ENCODE results near the gene IL6ST. TPM values are rescaled to one million over a fixed set of nuclear protein-coding genes. Genes with fewer than 3 reads are reported as not detected.

IL6ST gene
- total RNA-seq, 4 donors from 2014 or later = 71.4 to 246 (median 116) TPM

DNA sequence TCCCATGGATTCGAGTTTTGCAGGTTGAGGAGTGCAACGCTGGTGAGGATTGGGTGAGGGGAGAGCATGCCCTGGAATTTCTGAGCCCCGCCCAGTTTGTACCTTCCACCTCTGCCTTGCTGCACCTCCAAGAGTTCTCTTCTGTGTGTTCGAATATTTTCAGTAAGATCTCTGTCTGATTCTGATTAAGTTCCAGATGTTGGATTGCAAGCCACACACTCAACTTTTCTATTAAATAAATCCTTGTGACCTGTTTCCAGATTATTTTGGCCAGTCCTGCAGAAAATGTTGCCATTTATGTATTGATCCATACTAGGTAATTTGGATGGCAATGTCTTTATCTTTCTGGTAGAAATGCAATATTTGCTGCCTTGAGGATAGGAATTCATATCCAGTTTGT is 89.5 kb downstream of the IL6ST start:
- no peaks in the 10 kb centered on the region for H3K9me3 ChIP-seq
- TF ChIP-seq CTCF (IDR thresholded peaks at IDR 0.05) (no peak), POLR2A (IDR thresholded peaks at IDR 0.05) (no peak)
- no peak for DNase-seq
- H3K4me1 ChIP-seq = peaks cover 0 to 16% (median 8%) of the 10 kb centered on the region in 3 donors
- H3K27me3 ChIP-seq = no peaks in the 10 kb centered on the region
- no peak overlapping the region for H3K4me3 ChIP-seq
- 86% methylated on average over 4 of the region's 4 CpGs for WGBS, 2 donors
- intact Hi-C loops (cut with DNase I) = no loop called here
- H3K27ac ChIP-seq = no peak overlapping the region
- H3K36me3 ChIP-seq = no peaks in the 10 kb centered on the region

DNA sequence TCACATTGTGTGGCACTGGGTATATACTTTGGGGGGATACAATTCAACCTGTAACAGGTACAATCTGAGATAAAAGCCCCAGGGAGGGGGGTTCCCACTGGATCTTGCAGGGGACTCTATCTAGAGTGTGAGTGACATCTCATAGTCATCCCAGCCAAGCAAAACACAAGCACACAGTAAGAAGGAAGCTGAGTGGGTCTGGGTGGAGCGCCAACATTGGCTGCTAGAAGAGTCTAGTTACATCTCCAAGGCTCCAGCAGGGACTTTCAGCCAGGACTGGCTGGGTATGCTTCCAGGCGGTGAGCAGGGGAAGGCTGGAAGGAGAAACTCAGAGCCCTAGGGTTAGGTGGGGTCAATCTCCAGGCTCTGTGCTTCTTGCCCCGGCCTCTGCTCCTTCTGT is 90.6 kb downstream of the IL6ST start:
- no peaks in the 10 kb centered on the region for H3K27me3 ChIP-seq
- no peaks in the 10 kb centered on the region for H3K9me3 ChIP-seq
- intact Hi-C loops (cut with DNase I) = no loop called here
- WGBS, 2 donors = 81 to 86% methylated on average over 3 of the region's 3 CpGs
- H3K36me3 ChIP-seq = no peaks in the 10 kb centered on the region
- H3K4me1 ChIP-seq = peaks cover 0 to 16% (median 8%) of the 10 kb centered on the region in 3 donors
- DNase-seq = no peak
- no peak overlapping the region for H3K4me3 ChIP-seq
- H3K27ac ChIP-seq = no peak overlapping the region
- TF ChIP-seq CTCF (IDR thresholded peaks at IDR 0.05) (no peak), POLR2A (IDR thresholded peaks at IDR 0.05) (no peak)

GRCh38 chr5:55903121-55903701 is 91.6 kb downstream of the IL6ST start:
- H3K27me3 ChIP-seq = no peaks in the 10 kb centered on the region
- TF ChIP-seq CTCF (IDR thresholded peaks at IDR 0.05) (no peak), POLR2A (IDR thresholded peaks at IDR 0.05) (no peak)
- WGBS, 2 donors = 55 to 76% methylated on average over 8 of the region's 19 CpGs
- H3K27ac ChIP-seq = no peak overlapping the region
- no peak for DNase-seq
- H3K4me3 ChIP-seq = no peak overlapping the region
- no peaks in the 10 kb centered on the region for H3K36me3 ChIP-seq
- intact Hi-C loops (cut with DNase I) = no loop called here
- H3K4me1 ChIP-seq = peaks cover 0 to 16% (median 8%) of the 10 kb centered on the region in 3 donors
- no peaks in the 10 kb centered on the region for H3K9me3 ChIP-seq

GRCh38 chr5:55902696-55903095 is 92.1 kb downstream of the IL6ST start:
- WGBS, 2 donors = 72 to 77% methylated on average over 3 to 5 of the region's 5 CpGs
- Histone ChIP-seq H3K4me3 (no peak overlapping the region), H3K9me3 (no peaks in the 10 kb centered on the region), H3K27me3 (no peaks in the 10 kb centered on the region), H3K36me3 (no peaks in the 10 kb centered on the region), H3K4me1 (peaks cover 0 to 20% (median 8%) of the 10 kb centered on the region in 3 donors), H3K27ac (no peak overlapping the region)
- TF ChIP-seq POLR2A (IDR thresholded peaks at IDR 0.05) (no peak), CTCF (IDR thresholded peaks at IDR 0.05) (no peak)
- DNase-seq = no peak
- intact Hi-C loops (cut with DNase I) = no loop called here

GRCh38 chr5:55900776-55901175 is 94.0 kb downstream of the IL6ST start:
- H3K27me3 ChIP-seq = no peaks in the 10 kb centered on the region
- H3K36me3 ChIP-seq = no peaks in the 10 kb centered on the region
- no peak overlapping the region for H3K27ac ChIP-seq
- H3K4me1 ChIP-seq = peaks cover 0 to 25% (median 8%) of the 10 kb centered on the region in 3 donors
- TF ChIP-seq POLR2A (IDR thresholded peaks at IDR 0.05) (no peak), CTCF (IDR thresholded peaks at IDR 0.05) (no peak)
- intact Hi-C loops (cut with DNase I) = no loop called here
- H3K4me3 ChIP-seq = no peak overlapping the region
- no peak for DNase-seq
- H3K9me3 ChIP-seq = no peaks in the 10 kb centered on the region
